Measurements from ENCODE around the gene FAM120B.

The FAM120B gene

GRCh38 chr6:170263410-170263809, 43.1 kb upstream of the FAM120B start:
- no peak for TF ChIP-seq CTCF (IDR thresholded peaks at IDR 0.05)

GRCh38 chr6:170264086-170264485, 42.5 kb upstream of the FAM120B start:
- no peak for TF ChIP-seq CTCF (IDR thresholded peaks at IDR 0.05)

- TF ChIP-seq CTCF (IDR thresholded peaks at IDR 0.05) = peak; percentile 38; the same call in 1 of the 2 replicates
Measured at GRCh38 chr6:170265655-170266054, 40.9 kb upstream of the FAM120B start.

GRCh38 chr6:170266061-170266825, 40.3 kb upstream of the FAM120B start:
- no peak for TF ChIP-seq CTCF (IDR thresholded peaks at IDR 0.05)

- no peak for TF ChIP-seq CTCF (IDR thresholded peaks at IDR 0.05)
Measured at GRCh38 chr6:170267688-170268087, 38.9 kb upstream of the FAM120B start.

GRCh38 chr6:170268216-170269129, 38.1 kb upstream of the FAM120B start:
- TF ChIP-seq CTCF (IDR thresholded peaks at IDR 0.05) = no peak

- no peak for TF ChIP-seq CTCF (IDR thresholded peaks at IDR 0.05)
Measured at GRCh38 chr6:170269151-170269845, 37.3 kb upstream of the FAM120B start.
